ENCODE results near the gene CRELD2.

The CRELD2 gene

DNA sequence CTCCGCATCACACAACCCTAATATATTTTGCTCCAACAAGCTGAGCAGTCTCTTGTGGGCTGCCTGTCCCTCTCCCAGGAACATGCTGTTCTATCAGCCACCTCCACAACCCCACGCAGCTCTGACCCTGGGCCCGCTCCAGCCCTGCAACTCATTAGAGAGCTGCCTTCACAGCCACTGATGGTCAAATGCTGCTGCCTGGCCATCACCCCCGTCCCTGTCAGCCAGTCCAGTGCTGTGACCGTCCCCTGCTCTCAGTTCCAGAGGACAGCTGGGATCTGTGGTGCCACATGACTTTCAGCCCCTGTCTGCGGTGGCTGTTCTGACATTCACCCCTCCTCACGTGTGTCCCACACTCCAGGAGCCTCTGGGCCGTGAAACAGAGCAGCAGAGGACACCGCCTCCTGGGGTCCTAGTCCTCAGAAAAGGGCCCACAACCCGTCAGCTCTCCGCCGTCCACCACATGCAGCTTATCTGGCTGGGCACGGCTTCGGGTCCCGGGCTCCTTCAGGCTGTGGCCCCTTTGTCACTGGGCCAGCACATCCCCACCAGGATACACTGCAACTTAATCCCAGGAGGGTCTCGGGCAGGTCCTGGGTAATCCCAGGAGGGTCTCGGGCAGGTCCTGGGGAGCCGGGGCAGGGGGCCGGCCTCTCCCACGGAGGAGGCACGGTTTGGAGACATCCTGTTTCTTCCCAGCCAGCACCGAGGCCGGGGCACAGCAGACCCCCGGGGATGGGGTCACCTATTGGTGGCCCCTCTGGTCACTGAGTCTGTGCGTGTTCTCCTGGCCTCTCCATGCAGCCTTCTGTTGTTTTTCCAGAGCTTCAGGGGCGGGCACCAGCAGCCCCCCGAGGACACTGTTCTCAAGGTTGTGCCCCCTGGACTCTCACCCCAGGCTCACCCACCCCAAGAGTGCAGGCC is 15.1 kb downstream of the CRELD2 start:
- no peak for DNase-seq

DNA sequence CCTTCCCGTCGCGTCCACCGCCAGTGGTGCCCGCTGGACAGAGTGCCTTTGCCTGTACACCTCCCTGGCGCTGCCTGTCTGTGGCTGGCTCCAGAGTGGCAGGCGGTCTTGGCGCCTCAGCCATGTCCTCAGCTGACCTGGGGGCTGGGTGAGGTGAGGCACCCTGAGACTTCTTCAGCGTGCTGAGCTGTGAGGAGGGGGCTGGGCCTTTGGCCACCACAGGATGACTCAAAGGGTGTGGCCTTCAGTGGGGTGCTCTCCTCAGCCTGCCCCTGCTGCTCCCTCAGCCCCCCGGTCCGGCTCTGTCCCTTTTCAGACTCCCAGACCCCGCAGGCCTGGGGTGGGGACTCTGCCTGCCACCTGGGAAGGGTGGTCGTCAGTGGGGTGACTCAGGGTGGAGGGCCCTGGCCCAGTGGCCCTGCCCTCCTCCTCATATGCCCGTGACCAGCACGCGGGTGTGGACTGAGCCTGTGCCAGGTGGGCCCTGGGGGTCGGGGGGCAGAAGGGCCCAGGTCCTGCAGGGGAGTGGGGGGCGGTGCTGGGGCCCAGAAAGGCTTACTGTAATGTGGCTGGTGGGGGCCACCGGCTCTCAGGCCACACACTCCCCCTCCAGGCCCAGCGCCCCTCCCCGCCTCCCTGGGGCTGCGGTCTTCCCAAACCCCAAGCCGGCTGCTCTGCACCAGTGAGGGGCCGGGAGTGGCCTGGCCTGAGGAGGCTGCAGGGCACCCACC is 15.9 kb downstream of the CRELD2 start:
- DNase-seq, result peak; percentile 24

DNA sequence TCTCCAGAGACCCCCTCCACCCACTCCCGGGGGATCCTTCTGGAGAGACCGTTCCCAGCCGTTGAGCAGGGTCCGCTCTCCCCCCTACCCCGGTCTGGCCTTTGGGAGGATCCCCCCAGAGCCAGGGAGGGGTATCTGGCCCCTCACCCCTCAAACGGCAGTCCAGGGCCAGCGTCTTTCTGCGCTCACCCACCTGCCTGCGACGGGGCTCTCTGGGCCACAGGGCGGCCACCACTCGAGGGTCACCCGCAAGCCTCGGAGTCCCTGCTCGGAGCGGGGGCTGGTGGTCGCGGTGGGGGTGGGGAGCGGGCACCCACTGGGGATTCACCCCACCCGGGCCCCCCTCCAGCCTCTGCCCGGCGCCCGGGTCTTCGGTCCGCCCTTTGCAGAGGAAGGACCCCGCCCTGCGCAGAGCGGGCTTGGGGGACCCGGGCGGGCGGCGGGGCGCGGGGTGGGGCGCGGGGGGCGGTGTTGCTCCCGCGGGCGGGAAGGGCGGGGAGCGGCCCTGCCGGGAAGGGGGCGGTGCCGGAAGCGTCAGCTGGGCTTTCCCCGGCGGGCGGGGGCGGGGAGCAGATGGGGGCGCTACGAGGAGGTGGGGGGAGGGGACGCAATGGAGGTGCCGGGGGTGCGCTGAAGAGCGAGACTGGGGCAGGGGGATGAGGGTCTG is 16.6 kb downstream of the CRELD2 start:
- peak; percentile 69 for DNase-seq

DNA sequence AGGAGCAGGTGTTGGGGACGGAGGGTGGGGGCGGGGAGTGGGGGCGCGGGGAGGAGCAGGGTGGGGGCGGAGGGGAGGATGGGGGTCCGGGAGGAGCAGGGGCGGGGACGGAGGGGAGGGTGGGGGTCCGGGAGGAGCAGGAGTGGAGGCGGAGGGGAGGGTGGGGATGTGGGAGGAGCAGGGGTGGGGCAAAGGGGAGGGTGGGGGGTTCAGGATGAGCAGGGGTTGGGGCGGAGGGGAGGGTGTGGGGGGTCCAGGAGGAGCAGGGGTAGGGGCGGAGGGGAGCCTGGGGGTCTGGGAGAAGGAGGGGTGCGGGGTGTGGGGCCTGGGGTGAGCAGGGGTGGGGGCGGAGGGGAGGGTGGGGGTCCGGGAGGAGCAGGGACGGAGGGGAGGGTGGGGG is 17.1 kb downstream of the CRELD2 start:
- DNase-seq, result peak; percentile 14

DNA sequence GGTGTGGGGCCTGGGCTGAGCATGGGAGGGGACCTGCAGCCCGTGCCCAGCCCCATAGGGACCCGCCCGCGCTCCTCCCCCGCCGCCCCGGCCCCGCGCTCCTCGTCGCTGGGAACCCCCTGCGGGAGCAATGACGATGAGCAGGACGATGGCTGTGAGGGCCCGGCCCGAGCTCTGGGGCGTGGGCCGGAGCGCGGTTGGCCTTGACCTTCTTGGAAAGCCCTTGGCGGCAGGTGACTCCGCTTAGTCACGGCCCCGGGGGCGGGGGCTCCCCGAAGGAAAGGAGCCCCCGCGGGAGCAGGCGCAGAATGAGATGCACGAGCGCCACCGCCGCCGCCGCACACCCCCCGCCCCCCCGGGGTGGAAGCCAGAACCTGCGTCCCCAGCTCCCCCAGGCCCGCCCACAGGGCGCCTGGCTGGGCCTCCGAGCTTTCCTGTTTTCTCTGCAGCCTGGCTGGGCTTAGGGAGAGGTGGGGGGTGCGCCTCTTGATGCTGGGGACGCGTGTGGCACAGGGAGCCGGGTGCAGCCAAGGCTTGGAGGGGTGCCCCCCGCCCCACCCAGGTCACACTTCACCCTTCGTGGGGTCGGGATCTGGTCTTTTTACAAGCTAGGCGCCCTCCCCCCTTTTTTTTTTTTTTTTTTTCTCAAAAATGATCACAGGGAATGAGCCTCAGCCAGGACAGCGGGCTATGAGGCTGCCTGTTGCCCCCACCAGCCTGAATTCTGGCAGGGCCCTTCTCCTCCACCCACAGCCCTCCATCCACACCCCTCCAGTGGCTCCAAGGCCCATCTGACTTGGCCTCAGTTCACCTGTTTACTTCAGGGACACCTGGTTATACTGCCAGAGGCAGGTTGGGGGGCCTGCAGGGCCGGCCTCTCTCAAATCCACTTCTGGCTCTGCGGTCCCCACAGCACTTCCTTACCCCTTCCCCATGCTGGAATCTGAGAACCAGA is 17.9 kb downstream of the CRELD2 start:
- peak; percentile 57 for DNase-seq

DNA sequence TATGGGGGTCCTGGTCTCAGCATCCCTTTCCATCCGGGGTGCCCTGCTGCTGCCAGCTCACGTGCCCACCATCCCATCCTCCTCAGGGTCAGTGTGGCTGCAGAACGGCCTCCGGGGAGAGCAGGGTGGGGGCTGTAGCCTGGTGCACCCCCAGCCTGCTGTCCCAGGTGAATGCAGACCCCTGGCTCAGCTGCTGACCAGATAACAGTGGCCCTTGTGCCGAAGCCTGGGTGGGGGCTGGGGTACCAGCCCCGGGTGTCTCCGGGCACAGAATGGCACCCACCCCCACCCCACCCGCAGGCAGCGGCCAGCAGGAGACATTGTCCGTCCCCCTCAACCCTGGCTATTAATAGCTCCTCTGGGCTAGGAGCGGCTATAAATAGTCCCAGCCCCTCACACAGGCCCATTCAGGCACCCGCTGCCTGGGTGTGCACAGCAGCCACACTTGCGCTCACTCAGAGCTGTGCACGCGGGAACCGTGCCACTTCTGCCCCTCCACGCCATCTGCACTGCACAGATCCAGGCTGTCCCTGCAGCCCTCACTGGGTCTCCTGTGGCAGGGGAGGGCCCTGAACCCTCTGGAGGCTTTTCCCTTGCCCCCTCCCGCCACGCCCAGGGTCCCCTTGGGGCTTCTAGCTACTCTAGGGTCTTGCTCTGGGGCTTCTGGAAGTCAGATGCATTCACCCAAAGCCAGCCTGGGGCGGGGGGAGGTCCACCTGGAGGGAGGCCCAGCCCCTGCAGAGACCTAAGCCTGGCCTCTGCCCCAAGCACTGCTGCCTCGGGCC is 18.7 kb downstream of the CRELD2 start:
- no peak for DNase-seq

DNA sequence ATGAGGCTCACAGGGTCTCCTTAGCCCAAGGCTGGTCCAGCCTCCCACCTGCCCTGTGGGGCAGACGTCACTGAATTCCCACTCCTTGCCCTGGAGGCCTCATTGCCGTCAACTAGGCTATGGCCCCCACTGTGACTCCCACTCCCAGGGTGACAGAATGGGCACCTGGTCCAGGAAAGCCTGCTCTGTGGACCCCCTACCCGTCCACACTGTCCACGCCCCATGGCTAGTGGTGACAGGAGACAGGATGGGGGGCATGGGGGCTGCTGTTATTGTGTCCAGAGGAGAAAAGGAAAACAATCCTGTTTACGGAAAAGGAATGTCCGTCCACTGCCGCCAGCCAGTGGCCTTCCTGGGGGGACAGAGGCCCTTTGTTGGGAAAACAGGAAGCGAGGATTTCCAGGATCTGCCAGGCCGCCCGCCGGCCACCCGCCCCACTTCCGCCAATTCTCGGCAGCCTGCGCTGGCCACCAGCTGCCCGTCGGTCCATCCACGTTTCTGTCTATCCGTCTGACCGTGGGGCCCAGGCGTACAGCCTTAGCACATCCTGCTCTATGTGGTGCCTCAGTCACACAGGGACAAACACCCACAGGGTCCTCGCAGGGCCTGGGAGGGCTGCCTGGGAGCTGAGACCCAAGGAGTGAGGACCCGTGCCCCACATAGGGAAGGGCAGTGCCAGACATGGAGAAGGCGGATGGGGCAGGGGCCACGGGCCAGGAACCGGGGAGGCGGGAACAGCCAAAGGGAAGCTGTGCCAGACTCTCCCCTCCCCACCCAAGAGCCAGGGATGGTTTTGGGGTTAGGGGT is 19.5 kb downstream of the CRELD2 start:
- no peak for DNase-seq

DNA sequence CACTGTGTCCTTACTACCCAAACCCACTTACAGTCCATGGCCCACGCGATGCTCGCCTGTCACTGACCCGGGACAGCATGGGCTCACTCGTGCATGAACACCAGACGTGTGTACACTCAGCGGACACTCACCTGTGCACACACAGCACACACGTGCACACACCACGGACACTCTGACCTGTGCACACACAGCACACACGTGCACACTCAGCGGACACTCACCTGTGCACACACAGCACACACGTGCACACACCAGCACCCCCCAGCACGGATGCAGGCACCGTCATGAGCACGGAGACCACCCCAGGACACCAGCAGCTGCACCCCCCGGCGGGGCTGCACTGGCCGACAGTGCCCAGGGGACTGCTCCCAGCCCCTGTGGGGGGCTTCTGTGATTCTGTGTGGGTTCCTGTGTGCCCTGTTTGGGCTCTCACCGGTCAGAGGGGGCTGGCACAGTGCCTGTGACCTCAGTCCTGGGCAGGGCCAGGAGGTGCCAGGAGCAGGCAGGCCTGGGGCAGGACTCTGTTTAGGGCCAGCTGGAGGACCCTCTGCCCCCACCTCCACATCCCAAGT is 20.2 kb downstream of the CRELD2 start:
- DNase-seq, result no peak

DNA sequence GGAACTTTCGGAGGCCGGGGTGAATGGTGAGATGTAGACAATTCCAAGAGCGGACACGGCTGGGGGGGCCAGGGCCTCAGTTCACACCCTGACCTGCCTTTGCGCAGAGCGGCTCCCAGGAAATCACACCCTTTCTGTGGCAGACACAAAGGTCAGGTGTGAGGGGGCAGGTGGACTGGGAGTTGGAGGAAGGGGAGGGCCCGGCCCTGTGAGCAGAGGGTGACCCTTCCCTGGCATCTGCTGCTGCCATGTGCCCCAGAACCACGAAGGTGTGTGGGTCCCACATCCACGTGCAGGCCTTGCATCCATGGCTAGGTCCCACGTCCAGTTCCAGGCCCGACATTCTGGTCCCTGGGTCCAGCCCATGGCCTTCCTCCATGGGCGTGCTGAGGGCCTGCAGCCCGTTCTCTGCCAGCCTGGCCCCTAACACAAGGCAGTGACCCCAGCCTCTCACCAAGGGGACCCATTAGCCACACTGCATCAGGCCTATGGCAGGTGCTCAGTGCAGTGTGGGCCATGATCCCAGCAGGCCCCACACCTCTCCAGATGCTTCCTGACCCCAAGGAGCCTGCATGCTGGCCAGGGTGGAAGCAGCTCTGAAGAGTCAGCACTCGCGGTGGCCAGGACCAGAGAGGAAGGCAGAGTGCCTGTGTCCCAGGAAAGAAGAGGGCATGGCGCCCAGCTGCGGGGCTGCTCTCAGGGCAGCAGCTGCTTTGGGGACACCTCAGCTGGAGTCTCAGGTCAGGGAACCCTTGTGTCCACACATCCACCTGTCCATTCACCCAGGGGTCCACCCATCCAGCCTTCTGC is 23.3 kb downstream of the CRELD2 start:
- no peak for DNase-seq

DNA sequence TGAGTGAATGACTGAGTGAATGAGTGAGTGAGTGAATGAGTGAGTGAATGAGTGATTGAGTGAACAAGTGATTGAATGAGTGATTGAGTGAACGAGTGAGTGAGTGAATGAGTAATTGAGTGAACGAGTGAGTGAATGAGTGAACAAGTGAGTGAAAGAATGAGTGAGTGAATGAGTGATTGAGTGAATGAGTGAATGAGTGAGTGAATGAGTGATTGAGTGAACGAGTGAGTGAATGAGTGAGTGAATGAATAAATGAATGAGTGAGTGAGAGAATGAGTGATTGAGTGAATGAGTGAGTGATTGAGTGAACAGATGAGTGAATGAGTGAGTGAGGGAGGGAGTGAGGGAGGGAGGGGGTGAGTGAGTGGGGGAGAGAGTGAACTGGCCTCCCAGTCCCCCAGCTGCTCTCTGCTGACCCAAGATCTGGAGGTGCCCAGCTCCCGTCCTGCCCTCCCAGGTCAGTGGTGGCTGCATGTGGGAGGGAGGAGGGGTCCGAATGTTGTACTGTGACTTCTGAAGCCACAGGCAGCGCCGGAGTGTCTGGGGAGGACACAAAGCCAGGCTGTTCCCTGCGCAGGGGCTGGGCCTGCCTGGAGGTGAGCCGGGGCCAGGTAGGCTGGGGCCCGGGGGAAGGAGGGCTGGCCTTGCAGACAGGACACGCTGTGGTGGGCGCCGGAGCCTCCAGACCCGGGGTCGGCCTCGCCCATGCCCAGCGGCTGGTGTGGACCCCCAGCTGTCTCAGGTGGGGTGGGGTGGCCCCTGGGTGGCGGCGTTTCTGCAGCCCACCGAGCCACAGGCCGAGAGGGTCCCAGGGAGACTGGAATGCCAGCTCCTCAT is 24.4 kb downstream of the CRELD2 start:
- DNase-seq, result no peak

DNA sequence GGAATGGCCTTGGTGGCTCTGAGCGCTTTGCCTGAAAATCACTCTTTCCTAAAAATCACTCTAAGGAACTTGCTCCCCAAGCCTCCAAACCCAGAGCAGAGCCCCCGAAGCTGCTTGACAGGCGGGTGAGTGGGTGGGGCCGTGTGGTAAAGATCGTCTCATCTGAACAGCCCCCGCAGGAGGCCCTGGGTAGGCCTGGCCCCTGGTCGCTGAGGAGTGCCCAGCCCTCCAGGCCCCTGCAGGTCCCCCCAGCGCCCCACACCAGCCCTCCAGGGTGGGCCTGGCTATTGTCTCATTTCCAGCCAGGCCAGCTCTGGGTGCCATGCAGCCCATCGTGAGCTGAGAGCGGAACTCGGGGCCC is 25.0 kb downstream of the CRELD2 start:
- no peak for DNase-seq

DNA sequence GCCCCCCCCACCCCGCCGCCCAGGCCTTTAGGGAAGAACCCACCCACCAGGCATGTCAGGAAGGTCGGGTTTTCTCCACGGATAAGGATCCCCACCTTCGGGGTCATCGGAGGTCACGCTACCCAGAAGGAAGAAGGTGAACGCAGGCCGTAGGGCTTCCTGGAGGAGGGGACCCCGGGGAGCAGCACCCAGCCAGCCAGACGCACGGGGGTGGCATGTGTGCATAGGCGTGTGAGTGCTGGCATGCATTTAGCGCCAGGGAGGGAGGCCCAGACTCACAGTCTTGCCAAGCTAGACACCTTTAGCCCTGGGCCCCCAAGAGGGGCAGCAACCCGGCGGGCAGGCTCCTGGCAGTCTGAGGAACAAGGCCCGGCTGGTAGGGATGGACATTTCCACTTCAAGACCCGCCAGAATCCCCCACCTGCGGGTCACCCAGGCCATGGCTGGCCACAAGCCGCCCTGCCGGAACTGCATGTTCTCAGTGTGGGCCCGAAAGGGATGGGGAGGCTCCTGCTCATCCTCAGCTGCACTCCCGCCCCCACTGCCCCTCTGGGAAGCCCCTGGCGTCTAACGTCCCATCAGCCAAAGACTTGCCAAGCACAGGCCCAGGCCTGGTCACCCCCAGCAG is 25.5 kb downstream of the CRELD2 start:
- no peak for DNase-seq

DNA sequence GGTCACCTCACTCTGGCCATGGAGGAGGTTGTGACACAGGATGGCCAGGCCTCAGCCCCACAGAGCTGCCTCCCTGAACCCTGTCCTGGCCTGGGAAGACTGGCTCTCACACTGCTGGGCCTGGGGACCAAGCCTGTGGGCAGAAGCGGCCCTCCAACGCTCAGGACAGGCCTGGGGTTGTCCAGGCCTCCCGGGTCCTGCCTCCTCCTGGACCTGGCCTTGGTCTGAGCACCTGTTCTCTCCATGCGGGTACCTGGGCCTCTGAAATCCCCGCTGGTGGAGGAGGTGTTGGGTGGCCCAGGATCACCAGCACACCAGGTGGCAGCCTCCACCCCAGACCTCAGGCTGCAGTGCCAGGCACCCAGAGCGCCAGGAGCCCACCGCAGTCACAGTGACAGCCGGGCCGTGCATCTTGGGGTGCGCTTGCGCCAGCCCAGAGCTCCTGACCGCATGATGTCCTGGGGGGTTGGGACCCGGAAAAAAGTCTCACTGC is 26.0 kb downstream of the CRELD2 start:
- no peak for DNase-seq

DNA sequence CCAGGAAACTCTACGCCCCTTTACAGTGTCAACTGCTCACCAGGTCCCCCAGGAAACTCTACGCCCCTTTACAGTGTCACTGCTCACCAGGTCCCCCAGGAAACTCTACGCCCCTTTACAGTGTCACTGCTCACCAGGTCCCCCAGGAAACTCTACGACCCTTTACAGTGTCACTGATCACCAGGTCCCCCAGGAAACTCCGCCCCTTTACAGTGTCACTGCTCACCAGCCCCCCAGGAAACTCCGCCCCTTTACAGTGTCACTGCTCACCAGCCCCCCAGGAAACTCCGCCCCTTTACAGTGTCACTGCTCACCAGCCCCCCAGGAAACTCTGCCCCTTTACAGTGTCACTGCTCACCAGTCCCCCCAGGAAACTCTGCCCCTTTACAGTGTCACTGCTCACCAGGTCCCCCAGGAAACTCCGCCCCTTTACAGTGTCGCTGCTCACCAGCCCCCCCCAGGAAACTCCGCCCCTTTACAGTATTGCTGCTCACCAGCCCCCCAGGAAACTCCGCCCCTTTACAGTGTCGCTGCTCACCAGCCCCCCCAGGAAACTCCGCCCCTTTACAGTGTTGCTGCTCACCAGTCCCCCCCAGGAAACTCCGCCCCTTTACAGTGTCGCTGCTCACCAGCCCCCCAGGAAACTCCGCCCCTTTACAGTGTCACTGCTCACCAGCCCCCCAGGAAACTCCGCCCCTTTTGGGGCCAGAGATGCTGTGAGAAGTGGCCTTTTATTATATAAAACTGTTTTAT is 26.8 kb downstream of the CRELD2 start:
- peak; percentile 18 for DNase-seq

DNA sequence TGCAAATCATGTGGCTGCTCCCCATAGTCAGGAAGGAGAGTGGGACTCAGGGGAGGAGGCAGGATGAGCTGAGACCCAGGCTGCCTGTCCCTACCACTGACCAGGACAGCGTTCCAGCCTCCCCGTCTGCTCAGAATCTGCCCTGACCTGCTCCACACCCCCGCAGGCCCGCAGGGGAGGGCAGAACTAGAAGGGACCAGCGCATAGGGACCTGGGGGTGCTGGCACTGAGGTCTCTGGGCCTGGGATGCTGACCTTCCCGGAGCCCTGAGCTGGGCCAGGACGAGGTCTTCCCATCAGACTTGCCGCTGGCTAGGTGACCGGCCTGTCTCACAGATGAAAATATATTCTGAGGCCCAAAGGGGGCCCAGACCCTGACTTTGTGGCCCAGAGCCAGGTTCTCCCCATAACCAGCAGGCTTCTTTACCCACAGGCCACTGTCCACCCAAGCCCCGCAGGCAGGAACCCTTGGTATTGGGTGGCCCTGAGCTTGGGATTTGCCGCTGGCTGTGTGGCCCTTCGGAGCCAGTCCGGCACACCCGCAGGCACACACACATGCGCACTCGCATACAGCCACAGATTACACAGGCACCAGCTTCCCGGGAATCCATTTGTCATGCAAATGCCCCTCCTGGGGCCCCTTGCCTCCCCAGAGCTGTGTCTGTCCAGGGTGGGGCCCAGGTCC is 28.3 kb downstream of the CRELD2 start:
- no peak for DNase-seq

DNA sequence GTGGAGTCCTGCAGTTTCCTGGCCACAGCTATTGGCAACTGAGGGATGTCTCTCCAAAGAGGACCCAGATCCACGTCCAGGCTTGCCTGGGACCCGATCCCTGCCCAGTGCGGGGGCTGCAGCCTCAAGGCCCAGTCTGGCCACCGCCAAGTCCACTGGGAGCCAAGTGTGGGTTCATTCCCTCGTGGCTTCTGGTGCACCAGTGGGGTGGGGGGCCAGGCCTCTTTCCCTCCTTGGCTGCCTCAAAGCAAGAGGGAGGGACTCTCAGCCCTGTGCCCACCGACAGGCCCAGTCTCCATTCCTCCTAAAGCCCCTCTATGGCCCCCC is 28.8 kb downstream of the CRELD2 start:
- no peak for DNase-seq
